Measurements from ENCODE around the gene ERCC6L.

Gene ERCC6L, protein sequence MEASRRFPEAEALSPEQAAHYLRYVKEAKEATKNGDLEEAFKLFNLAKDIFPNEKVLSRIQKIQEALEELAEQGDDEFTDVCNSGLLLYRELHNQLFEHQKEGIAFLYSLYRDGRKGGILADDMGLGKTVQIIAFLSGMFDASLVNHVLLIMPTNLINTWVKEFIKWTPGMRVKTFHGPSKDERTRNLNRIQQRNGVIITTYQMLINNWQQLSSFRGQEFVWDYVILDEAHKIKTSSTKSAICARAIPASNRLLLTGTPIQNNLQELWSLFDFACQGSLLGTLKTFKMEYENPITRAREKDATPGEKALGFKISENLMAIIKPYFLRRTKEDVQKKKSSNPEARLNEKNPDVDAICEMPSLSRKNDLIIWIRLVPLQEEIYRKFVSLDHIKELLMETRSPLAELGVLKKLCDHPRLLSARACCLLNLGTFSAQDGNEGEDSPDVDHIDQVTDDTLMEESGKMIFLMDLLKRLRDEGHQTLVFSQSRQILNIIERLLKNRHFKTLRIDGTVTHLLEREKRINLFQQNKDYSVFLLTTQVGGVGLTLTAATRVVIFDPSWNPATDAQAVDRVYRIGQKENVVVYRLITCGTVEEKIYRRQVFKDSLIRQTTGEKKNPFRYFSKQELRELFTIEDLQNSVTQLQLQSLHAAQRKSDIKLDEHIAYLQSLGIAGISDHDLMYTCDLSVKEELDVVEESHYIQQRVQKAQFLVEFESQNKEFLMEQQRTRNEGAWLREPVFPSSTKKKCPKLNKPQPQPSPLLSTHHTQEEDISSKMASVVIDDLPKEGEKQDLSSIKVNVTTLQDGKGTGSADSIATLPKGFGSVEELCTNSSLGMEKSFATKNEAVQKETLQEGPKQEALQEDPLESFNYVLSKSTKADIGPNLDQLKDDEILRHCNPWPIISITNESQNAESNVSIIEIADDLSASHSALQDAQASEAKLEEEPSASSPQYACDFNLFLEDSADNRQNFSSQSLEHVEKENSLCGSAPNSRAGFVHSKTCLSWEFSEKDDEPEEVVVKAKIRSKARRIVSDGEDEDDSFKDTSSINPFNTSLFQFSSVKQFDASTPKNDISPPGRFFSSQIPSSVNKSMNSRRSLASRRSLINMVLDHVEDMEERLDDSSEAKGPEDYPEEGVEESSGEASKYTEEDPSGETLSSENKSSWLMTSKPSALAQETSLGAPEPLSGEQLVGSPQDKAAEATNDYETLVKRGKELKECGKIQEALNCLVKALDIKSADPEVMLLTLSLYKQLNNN

DNA sequence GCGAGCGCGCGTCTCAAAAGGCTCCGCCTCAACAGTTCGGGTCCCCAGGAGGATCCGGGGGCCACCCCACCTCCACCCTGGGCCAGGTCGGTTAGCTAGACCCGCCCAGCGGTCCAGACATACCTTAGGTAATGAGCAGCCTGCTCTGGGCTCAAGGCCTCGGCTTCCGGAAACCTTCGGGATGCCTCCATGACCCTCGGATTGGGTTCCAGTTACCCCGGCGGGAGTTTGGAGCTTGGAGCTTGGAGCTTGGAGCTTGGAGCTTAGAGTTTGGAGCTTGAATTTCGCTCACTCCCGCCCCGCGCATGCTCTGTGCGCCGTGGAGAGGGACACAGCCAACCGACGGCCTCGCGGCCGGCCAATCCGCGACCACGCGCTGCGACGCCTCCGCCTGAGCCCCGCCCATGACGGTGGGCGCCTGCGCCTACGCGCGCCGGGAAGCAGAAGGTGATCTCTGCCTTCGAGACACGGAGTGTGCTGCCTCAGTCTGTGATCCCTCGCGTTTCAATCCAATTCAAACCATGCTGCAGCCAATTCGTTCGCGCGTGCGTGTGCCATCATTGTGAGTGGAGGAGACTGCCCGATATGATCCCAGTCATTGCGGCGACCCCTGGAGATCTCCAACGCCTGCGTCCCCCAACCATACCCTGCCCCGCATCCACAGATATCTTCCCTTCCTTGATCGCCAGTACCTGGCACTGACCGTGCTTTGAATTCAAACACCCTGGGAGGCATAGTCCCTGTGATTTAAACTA is at the start of gene ERCC6L:
ERCC6L (minus strand) TSS at position 307 of the 755 bp plus-strand sequence; CDS start at position 191, 116 bp downstream.
- DNase-seq (ENCODE audit: low read depth in 2 of 3, low spot score in 2 of 3) = peak; percentile 46 to 72 (median 60)

DNA sequence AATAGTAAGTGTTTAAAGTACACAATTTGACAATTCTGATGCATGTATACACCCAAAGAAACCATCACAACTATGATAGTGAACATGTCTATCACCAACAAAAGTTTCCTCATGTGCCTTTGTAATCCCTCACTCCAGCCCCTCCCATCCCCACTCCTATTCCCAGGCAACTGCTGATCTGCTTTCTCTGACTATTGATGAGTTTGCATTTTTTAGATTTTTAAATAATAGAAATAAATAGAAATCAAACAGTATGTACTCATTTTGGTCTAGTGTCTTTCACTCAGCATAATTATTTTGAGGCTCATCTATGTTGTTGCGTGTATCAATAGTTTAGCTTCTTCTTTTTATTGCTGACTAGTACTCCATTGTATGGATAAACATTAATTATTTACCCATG is 43.5 kb upstream of the ERCC6L start:
- no peak for DNase-seq (ENCODE audit: low read depth in 2 of 3, low spot score in 2 of 3)

DNA sequence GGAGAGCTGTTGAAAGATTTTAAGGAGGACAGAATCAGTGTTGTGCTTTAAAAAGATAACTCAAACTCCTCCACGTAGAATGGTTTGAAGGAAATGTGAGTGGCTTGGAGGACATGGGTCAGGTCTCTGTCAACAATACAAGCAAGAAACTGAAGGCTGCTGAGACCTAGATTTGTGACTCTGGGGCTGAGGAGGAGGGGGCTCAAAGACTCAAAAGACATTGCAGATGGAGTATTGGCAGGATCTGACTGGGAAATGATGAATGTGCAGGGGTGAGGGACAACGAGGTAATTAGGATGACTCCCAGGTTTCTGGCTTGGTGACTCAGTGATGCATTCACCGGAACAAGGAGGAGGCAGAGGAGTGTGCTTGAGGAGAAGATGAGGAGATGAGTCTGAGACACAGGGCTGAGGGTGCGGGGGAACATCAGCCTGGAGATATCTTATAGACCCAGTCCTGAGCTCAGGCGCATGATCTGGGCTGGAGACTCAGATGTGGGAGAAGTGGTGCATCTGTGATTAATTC is 41.6 kb upstream of the ERCC6L start:
- no peak for DNase-seq (ENCODE audit: low read depth in 2 of 3, low spot score in 2 of 3)

DNA sequence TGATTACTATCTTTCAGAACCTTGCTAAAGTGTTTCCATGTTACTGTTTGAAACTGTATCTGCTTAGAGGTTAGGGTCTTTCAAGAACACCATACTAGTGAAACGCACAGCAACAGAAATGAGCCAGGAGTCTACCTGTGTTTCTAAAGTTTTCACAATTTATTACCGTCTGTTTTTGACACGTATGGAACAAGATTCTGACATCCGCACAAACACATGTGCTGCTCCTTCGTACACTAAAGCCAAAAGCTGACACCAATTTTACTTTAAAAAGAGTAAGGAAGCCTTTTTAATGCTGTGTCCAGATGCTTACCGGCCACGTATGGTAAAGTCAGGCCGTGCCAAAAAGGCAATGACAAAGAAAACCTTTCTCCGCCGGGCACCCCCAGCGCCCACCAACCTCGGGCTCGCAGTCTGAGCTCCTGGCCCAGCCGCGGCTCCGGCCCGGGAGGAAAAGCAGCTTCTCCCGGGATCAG is 37.7 kb upstream of the ERCC6L start:
- DNase-seq (ENCODE audit: low read depth in 2 of 3, low spot score in 2 of 3) = no peak

DNA sequence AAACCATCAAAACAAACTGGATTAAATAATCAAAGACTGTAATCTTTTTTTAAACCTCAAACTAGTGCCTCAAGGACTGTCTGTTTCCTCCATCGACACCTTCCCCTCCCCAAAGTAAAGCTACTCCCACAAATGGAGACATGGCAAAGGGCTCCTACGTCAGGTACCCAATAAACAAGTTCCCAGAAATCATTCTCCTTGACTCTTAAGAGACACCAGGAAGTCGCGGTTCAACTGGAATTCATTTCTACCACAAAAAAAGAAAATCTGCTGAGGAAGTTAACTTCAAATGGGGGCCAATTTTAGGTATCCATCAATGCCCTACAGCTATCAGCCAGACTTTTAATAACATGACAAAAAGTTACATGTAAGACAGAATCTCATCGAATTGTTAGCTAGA is 35.7 kb upstream of the ERCC6L start:
- DNase-seq (ENCODE audit: low read depth in 2 of 3, low spot score in 2 of 3) = no peak

DNA sequence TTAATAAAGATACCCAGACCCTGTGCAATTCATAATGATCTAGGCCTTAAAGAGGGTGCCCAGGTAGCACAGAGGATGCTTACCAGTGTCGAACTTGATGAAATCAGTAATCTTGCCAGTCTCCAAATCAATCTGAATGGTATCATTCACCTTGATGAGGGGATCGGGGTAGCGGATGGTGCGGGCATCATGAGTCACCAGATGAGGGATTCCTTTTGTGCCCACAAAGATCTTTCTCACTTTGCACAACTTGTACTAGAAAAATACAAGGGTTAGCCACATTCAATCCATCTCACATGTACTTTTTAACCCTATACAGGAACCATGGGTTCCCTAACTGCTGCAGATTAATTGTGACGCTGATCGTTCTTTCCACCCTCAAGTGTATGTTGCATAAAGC is 34.9 kb upstream of the ERCC6L start:
- no peak for DNase-seq (ENCODE audit: low read depth in 2 of 3, low spot score in 2 of 3)

DNA sequence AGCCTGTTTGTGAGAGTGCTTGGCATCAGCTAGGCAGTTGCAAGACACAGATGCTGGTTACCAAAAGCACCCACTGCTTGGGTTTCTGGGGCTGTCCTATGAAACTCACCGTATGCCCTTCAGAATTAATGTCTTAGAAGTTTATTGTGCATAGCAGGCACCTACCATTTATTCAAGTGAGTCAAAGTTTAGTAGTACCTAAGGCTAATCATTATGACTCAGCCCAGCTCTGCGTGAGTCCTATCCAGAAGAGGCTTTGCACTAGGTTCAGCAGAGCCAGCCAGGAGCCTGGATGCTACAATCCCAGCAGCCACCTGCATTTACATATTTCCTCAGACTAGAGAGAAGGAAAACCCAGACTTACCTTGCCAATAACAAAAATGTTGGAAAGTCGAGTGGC is 34.0 kb upstream of the ERCC6L start:
- no peak for DNase-seq (ENCODE audit: low read depth in 2 of 3, low spot score in 2 of 3)

DNA sequence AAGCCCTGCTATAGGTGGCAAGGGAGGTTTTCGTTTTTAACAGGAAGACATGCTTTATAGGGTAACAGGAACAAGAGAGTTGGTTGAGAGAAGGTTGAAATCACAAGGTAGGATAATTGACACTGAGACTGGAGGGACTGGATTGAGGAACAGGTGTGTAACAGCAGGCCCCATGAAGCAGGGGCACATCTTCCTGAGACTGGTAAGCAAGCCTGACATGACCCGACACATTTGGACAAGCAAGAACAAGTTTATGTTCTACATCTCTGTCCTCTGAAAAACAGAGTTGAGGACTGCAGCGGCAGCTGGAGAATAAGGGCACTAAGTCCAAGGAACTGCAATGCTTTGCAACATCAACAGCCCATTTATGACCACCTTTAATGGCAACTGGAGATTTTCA is 33.0 kb upstream of the ERCC6L start:
- DNase-seq (ENCODE audit: low read depth in 2 of 3, low spot score in 2 of 3) = no peak

DNA sequence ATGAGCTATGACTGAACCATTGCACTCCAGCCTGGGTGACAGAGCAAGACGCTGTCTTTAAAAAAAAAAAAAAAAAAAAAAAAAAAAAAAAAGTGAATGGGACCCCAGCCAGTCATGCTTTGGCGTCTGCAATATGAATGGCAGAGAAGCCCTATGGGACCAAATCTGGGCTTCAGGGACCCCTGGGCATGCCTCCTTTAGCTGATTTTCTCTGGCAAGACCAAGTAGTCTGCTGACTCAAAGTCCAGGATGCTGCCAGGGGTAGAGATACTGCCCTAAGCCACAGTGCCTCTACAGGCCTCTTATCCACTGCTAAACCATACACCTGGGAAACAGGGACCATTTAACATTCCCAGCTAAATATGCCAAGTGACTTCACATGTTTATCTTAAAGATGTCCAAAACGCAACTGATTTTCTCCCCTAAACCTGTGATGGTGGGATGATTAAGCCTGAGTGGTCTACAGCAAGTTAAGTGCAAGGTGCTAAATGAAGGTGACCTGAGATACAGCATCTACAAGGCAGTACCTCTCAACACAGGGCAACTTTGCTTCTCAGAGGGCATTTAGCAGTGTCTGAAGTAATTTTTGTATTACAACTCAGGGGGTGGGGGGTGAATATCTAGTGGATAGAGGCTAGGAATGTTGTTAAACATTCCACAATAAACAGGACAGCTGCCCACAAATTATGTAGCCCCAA is 32.4 kb upstream of the ERCC6L start:
- DNase-seq (ENCODE audit: low read depth in 2 of 3, low spot score in 2 of 3) = no peak

DNA sequence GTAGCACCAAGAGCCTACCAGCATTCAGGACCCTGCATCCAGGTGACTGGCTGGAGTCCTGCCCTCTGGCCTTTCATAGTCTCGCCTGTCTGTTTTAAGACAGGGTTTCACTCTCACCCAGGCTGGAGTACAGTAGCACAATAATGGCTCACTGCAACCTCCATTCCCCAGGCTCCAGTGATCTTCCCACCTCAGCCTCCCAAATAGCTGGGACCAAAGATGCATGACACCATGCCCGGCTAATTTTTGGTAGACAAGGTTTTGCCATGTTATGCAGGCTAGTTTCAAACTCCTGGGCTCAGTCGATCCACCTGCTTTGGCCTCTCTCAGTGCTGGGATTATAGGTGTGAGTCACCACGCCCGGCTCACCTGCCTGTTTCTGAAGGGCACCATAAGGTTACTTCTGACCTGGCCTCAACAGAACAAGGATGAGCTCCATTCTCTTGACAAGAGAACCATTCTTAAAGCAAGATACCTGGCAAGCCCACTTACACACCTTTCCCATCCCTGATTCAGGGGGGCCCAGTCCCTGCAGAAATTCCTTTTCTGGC is 31.6 kb upstream of the ERCC6L start:
- no peak for DNase-seq (ENCODE audit: low read depth in 2 of 3, low spot score in 2 of 3)

DNA sequence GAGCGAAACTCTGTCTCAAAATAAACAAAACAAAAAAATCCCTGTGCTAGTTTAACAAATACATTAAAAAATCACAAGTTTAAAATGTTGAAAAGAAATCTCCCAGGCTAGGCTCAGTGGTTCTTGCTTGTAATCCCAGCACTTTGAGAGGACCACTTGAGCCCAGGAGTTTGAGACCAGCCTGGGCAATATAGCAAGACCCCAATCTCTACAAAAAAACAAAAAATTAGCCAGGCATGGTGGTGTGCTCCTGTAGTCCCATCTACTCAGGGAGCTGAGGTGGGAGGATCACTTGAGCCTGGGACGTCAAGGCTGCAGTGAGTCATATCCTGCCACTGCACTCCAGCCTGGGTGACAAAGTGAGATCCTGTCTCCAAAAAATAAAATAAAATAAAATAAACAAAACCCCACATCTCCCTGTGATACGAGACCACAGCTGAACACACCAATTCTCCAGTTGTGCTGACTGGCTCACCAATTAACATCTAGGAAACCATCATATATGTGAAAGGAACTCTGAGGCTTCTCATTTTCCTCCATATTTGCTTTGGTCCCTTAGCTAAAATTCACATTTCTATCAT is 30.9 kb upstream of the ERCC6L start:
- DNase-seq (ENCODE audit: low read depth in 2 of 3, low spot score in 2 of 3) = no peak

DNA sequence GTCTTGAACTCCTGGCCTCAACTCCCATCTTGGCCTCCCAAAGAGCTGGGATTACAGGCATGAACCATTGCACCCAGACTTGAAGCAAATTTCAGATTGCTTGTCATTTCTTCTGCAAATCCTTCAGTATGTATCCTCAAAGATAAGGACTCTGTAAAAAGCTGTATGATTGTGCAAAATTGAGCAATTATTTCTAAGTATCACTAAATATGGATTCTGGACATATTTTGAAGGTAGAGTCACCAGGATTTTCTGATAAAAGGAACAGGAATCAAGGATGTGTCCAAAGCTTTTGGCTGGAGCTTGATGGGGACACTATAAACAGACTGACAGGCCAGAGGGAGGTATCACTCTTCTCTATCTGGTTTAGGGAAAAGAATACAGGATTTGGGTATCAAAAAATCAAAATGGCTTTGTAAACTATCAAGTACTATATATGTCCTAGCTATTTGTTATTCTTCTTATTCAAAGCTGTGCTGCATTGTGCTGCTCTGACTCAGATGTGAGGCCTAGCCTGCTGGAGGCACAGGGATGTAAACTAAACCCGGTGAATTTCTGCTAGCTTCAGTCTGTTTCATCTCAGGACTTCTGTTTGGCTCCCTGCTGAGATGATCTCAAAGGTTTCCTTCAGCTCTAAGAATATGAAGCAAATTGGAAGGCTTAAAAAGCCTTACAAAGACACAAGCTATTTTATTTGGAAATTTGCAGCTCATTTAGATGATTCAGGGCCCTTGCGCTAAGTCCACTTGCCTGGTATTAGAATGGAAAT is 30.0 kb upstream of the ERCC6L start:
- DNase-seq (ENCODE audit: low read depth in 2 of 3, low spot score in 2 of 3) = no peak

DNA sequence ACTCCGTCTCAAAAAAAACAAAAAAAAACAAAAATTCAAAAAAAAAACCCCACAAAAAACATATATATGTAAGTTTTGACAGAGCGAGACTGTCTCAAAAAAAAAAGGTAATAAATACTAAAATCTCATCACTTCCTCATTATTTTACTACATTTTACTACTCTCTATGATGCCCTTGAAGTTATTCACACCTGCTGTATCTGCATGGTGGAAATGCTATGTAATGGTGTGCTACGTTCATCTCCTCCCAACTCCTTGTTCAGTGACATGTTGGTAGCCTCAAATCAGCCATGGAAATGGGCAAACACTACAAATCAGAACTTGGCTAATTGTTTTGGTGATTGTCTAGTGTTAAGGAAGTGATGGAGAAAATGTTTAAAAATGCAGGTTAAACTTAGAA is 26.4 kb upstream of the ERCC6L start:
- no peak for DNase-seq (ENCODE audit: low read depth in 2 of 3, low spot score in 2 of 3)

DNA sequence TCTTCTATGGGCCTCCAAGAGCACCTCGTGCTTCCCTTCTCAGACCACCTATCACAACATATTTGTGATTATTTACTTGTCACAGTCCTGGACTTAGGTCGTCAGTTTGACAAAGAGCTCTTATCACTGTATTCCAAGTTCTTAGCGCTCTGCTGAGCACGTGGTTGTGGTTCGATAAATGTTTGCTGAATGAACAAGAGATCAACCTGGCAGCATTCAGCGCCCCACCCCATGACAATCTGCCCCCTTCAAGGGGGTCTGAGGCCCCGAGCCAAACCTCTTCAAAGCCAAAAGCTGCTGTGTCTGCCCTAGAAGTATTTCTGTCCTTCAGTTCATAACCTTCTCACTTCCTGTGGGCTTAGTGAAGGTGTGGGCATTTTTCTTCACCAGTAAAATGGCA is 23.2 kb upstream of the ERCC6L start:
- no peak for DNase-seq (ENCODE audit: low read depth in 2 of 3, low spot score in 2 of 3)

DNA sequence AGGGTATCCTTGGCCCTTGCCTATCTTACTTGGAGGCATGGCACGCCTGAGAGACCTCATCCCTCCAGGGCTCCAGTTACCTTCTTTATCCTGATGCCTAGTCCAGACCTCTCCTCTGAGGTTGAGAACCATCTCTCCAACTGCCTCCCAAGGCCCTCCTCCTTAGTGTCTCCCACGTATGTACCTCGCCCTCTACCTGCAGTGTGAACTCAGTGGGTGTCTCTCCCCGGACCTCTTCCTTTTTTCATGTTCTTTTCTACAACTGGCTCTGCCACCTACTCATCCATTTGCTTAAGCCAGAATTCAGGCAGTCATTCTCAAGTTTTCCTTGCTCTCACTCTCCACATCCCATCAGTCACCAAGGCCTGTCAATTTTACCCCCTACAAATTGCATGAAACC is 21.6 kb upstream of the ERCC6L start:
- DNase-seq (ENCODE audit: low read depth in 2 of 3, low spot score in 2 of 3) = no peak

DNA sequence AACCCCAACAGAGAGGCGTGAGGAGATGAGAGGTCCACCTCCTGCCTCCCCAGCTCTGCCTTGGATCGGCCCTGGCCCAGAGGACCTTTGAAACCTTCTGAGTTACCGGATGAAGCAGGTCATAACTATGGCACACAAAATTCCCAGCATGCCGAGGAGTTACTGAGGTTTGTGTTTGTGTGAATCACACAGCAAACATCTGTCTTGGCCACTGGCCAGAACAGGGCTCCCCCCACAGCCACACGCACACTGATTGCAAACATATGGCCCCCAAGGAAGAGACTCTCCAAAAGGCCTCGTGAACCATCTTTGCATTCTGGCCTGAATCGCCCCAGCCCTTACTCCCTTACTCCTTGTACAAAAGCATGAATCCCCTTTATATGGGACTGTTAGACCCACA is 19.3 kb upstream of the ERCC6L start:
- no peak for DNase-seq (ENCODE audit: low read depth in 2 of 3, low spot score in 2 of 3)

DNA sequence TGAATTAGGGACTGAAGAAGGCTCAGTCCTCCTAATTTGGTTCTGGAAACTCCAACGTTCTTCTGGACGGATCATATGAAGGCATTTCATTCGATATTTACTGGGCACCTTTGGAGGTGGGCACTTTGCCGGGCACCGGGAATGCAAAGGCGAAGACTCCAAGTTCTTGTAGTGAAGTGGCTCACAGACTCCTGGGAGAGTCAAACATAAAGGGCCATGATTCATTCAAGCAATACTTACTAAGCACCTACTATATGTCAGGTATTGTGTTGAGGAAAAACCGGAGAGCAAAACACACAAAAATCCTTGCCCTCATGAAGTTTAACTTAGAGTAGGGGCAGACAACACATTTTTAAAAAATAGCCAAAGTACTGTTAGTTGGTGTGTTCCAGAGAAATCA is 17.0 kb upstream of the ERCC6L start:
- DNase-seq (ENCODE audit: low read depth in 2 of 3, low spot score in 2 of 3) = no peak

DNA sequence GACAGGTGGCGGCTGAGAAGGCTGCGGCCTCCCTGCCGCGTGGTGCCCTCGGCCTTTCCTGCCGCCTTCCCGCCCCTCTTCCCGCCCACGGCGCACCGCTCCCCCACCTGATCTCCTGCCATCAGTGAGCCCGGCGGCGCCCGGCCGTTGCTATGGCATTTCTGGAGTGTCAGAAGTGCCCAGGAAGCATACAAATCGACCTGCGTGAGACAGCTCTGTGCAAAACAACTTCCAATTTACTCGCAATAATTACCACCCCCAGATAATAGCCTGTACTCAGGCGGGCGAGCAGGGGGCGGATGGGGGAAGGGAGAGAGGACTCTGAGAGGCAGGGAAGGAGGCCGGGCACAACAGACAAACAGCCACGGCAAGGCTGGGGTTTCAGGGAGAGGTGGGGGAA is 16.6 kb upstream of the ERCC6L start:
- DNase-seq (ENCODE audit: low read depth in 2 of 3, low spot score in 2 of 3) = no peak

All from activated CD8-positive, alpha-beta memory T cell treated with anti-CD3 and anti-CD28 coated beads for 48 hours (primary cell).